Measurements from ENCODE around the gene HEATR3. TPM values are rescaled to one million over a fixed set of nuclear protein-coding genes. Genes with fewer than 3 reads are reported as not detected.

Gene HEATR3
- total and polyA plus RNA-seq, 2 of the 13 experiments (the other 11 are each of a cell fraction or from before 2014, with no cell fraction given) = 22.4 to 52.4 TPM

DNA sequence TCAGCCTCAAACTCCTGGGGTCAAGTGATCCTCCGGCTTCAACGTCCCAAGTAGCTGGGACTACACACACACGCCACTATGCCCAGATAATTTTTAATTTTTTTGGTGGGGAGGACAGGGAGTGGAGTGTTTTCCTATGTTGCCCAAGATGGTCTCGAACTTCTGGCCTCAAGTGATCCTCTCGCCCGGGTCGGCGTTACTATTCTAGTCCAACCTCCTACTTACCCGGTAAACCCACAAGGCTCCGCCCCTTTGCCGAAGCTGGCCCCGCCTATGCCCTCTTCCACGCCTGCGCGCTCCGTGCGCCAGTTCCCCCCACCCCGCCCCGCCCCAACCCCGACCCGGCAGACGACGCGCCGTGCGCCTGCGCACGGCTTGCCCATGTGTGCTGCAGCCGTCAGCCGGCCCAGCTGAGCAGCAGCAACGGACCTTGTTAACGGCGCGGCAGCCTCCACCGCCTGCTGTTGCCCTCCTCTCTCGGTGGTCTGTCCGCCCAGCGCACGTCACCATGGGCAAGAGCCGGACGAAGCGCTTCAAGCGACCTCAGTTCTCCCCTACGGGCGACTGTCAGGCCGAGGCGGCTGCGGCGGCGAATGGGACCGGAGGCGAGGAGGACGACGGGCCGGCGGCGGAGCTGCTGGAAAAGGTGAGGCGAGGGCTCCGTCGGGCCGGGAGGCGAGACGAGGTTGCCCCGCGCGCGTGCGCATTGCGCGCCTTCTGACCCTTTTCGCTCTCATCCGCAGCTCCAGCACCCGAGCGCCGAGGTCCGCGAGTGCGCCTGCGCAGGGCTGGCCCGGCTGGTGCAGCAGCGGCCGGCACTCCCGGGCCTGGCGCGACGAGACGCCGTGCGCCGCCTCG lies at the start of gene HEATR3 (continued):
- TF ChIP-seq, protein P1, sequence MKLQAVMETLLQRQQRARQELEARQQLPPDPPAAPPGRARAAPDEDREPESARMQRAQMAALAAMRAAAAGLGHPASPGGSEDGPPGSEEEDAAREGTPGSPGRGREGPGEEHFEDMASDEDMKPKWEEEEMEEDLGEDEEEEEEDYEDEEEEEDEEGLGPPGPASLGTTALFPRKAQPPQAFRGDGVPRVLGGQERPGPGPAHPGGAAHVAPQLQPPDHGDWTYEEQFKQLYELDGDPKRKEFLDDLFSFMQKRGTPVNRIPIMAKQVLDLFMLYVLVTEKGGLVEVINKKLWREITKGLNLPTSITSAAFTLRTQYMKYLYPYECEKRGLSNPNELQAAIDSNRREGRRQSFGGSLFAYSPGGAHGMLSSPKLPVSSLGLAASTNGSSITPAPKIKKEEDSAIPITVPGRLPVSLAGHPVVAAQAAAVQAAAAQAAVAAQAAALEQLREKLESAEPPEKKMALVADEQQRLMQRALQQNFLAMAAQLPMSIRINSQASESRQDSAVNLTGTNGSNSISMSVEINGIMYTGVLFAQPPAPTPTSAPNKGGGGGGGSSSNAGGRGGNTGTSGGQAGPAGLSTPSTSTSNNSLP (IDR thresholded peaks at IDR 0.05; ENCODE audit: low read depth, low read length) = no peak
- TF ChIP-seq, protein P2, sequence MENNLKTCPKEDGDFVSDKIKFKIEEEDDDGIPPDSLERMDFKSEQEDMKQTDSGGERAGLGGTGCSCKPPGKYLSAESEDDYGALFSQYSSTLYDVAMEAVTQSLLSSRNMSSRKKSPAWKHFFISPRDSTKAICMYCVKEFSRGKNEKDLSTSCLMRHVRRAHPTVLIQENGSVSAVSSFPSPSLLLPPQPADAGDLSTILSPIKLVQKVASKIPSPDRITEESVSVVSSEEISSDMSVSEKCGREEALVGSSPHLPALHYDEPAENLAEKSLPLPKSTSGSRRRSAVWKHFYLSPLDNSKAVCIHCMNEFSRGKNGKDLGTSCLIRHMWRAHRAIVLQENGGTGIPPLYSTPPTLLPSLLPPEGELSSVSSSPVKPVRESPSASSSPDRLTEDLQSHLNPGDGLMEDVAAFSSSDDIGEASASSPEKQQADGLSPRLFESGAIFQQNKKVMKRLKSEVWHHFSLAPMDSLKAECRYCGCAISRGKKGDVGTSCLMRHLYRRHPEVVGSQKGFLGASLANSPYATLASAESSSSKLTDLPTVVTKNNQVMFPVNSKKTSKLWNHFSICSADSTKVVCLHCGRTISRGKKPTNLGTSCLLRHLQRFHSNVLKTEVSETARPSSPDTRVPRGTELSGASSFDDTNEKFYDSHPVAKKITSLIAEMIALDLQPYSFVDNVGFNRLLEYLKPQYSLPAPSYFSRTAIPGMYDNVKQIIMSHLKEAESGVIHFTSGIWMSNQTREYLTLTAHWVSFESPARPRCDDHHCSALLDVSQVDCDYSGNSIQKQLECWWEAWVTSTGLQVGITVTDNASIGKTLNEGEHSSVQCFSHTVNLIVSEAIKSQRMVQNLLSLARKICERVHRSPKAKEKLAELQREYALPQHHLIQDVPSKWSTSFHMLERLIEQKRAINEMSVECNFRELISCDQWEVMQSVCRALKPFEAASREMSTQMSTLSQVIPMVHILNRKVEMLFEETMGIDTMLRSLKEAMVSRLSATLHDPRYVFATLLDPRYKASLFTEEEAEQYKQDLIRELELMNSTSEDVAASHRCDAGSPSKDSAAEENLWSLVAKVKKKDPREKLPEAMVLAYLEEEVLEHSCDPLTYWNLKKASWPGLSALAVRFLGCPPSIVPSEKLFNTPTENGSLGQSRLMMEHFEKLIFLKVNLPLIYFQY (CRISPR knock-in tag; IDR thresholded peaks at IDR 0.05; ENCODE audit: borderline replicate concordance) = peak; percentile 87; the same call in 1 of the 2 replicates
- TF ChIP-seq, protein P3, sequence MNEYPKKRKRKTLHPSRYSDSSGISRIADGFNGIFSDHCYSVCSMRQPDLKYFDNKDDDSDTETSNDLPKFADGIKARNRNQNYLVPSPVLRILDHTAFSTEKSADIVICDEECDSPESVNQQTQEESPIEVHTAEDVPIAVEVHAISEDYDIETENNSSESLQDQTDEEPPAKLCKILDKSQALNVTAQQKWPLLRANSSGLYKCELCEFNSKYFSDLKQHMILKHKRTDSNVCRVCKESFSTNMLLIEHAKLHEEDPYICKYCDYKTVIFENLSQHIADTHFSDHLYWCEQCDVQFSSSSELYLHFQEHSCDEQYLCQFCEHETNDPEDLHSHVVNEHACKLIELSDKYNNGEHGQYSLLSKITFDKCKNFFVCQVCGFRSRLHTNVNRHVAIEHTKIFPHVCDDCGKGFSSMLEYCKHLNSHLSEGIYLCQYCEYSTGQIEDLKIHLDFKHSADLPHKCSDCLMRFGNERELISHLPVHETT (CRISPR knock-in tag; conservative IDR thresholded peaks at IDR 0.05) = peak; percentile 51; the same call in 1 of the 2 replicates
- peak; percentile 15; the same call in 1 of the 2 replicates for TF ChIP-seq SATB2 (CRISPR knock-in tag; IDR thresholded peaks at IDR 0.05)
- TF ChIP-seq, protein P4, sequence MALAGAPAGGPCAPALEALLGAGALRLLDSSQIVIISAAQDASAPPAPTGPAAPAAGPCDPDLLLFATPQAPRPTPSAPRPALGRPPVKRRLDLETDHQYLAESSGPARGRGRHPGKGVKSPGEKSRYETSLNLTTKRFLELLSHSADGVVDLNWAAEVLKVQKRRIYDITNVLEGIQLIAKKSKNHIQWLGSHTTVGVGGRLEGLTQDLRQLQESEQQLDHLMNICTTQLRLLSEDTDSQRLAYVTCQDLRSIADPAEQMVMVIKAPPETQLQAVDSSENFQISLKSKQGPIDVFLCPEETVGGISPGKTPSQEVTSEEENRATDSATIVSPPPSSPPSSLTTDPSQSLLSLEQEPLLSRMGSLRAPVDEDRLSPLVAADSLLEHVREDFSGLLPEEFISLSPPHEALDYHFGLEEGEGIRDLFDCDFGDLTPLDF (CRISPR knock-in tag; IDR thresholded peaks at IDR 0.05) = peak; percentile 69; the same call in 1 of the 2 replicates
- 0 out of 2 replicates have a peak, but pooled peaks have one; percentile 43 for TF ChIP-seq ZBTB7A (CRISPR knock-in tag; IDR thresholded peaks at IDR 0.05)
- TF ChIP-seq, protein P5, sequence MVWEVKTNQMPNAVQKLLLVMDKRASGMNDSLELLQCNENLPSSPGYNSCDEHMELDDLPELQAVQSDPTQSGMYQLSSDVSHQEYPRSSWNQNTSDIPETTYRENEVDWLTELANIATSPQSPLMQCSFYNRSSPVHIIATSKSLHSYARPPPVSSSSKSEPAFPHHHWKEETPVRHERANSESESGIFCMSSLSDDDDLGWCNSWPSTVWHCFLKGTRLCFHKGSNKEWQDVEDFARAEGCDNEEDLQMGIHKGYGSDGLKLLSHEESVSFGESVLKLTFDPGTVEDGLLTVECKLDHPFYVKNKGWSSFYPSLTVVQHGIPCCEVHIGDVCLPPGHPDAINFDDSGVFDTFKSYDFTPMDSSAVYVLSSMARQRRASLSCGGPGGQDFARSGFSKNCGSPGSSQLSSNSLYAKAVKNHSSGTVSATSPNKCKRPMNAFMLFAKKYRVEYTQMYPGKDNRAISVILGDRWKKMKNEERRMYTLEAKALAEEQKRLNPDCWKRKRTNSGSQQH (CRISPR knock-in tag; IDR thresholded peaks at IDR 0.05; ENCODE audit: low read depth) = no peak
- no peak for TF ChIP-seq ATF1 (CRISPR knock-in tag; IDR thresholded peaks at IDR 0.05)
- no peak for TF ChIP-seq ZNF33A (CRISPR knock-in tag; IDR thresholded peaks at IDR 0.05; ENCODE audit: borderline replicate concordance)
- peak; percentile 92 for TF ChIP-seq RBFOX2 (IDR thresholded peaks at IDR 0.05; ENCODE audit: low read depth, low read length)
- TF ChIP-seq, protein P6, sequence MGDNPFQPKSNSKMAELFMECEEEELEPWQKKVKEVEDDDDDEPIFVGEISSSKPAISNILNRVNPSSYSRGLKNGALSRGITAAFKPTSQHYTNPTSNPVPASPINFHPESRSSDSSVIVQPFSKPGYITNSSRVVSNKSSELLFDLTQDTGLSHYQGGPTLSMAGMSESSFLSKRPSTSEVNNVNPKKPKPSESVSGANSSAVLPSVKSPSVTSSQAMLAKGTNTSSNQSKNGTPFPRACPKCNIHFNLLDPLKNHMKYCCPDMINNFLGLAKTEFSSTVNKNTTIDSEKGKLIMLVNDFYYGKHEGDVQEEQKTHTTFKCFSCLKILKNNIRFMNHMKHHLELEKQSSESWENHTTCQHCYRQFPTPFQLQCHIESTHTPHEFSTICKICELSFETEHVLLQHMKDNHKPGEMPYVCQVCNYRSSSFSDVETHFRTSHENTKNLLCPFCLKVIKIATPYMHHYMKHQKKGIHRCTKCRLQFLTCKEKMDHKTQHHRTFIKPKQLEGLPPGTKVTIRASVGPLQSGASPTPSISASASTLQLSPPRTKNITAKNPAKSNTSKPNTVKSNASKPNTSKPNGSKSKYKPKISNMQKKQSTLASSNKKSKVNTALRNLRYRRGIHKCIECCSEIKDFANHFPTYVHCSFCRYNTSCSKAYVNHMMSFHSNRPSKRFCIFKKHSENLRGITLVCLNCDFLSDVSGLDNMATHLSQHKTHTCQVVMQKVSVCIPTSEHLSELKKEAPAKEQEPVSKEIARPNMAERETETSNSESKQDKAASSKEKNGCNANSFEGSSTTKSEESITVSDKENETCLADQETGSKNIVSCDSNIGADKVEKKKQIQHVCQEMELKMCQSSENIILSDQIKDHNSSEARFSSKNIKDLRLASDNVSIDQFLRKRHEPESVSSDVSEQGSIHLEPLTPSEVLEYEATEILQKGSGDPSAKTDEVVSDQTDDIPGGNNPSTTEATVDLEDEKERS (CRISPR knock-in tag; IDR thresholded peaks at IDR 0.05) = peak; percentile 47
- TF ChIP-seq ZNF724P (CRISPR knock-in tag; IDR thresholded peaks at IDR 0.05; ENCODE audit: borderline replicate concordance) = peak; percentile 92; the same call in 1 of the 2 replicates
- peak; percentile 67 for TF ChIP-seq ELF3 (CRISPR knock-in tag; IDR thresholded peaks at IDR 0.05)
- TF ChIP-seq SNAPC2 (CRISPR knock-in tag; IDR thresholded peaks at IDR 0.05) = no peak
- TF ChIP-seq ARNTL (CRISPR knock-in tag; IDR thresholded peaks at IDR 0.05) = no peak

Data from HepG2 (cell line).